Measurements from ENCODE around the gene P2RX7. TPM values are rescaled to one million over a fixed set of nuclear protein-coding genes. Genes with fewer than 3 reads are reported as not detected.

The P2RX7 gene
- total RNA-seq, 1 donor from 2014 or later = 1.9 TPM

GRCh38 chr12:121170611-121171260 is 38.1 kb downstream of the P2RX7 start:
- no peak for DNase-seq (ENCODE audit: extremely low spot score, unreplicated experiment)
- no peak for TF ChIP-seq CTCF (conservative IDR thresholded peaks at IDR 0.05)
- Mint-ChIP-seq H3K4me3 (no peak overlapping the region), H3K36me3 (no peaks in the 10 kb centered on the region), H3K27me3 (peaks cover 3% of the 10 kb centered on the region), H3K27ac (no peak overlapping the region), H3K4me1 (ENCODE audit: unreplicated experiment) (peaks cover 5% of the 10 kb centered on the region), H3K9me3 (no peaks in the 10 kb centered on the region)

DNA sequence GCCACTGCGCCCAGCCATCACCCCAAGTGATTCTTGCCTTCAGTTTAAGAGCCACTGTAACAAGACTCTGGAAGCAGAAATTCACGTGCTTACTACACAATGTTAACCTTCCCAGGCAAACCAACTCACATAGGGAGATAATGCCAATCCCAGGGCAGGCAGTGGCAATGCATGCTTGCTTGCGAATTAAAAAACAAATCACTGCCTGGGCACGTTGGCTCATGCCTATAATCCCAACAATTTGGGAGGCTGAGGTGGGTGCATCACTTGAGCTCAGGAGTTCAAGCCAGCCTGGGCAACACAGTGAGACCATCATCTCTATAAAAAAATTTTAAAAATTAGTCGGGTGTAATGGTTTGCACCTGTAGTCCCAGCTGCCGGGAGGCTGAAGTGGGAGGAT is 39.5 kb downstream of the P2RX7 start:
- H3K4me1 Mint-ChIP-seq (ENCODE audit: unreplicated experiment) = peaks cover 5% of the 10 kb centered on the region
- no peak overlapping the region for H3K27ac Mint-ChIP-seq
- no peaks in the 10 kb centered on the region for H3K36me3 Mint-ChIP-seq
- DNase-seq (ENCODE audit: extremely low spot score, unreplicated experiment) = no peak
- H3K4me3 Mint-ChIP-seq = no peak overlapping the region
- H3K9me3 Mint-ChIP-seq = no peaks in the 10 kb centered on the region
- TF ChIP-seq CTCF (conservative IDR thresholded peaks at IDR 0.05) = no peak
- no peaks in the 10 kb centered on the region for H3K27me3 Mint-ChIP-seq

GRCh38 chr12:121175383-121176119 is 42.9 kb downstream of the P2RX7 start:
- Mint-ChIP-seq H3K4me1 (ENCODE audit: unreplicated experiment) (peaks cover 5% of the 10 kb centered on the region), H3K27me3 (no peaks in the 10 kb centered on the region), H3K4me3 (no peak overlapping the region), H3K27ac (no peak overlapping the region), H3K36me3 (no peaks in the 10 kb centered on the region), H3K9me3 (no peaks in the 10 kb centered on the region)
- no peak for TF ChIP-seq CTCF (conservative IDR thresholded peaks at IDR 0.05)
- no peak for DNase-seq (ENCODE audit: extremely low spot score, unreplicated experiment)

DNA sequence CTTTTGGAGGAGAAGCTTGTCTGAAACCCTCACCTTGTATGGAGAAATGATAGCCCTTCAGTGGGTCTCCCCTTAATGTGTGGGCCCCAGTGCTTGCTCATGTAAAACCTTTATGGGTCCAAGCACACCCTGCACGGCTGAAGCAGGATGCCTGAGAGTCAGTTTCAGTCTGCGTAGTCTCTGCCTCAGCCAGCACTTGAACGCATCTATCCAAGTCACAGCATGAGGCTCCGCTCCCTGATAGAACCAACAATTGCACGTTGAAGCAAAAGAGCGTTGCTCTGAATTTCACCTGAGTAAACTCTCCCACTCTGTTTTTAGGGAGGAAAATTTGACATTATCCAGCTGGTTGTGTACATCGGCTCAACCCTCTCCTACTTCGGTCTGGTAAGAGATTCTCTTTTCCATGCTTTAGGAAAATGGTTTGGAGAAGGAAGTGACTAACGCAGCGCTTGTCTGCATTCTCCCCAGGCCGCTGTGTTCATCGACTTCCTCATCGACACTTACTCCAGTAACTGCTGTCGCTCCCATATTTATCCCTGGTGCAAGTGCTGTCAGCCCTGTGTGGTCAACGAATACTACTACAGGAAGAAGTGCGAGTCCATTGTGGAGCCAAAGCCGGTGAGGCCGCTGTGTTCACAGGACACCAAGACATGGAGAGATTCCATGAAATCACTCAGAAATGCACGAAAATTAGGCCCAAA is 44.3 kb downstream of the P2RX7 start:
- DNase-seq (ENCODE audit: extremely low spot score, unreplicated experiment) = no peak

DNA sequence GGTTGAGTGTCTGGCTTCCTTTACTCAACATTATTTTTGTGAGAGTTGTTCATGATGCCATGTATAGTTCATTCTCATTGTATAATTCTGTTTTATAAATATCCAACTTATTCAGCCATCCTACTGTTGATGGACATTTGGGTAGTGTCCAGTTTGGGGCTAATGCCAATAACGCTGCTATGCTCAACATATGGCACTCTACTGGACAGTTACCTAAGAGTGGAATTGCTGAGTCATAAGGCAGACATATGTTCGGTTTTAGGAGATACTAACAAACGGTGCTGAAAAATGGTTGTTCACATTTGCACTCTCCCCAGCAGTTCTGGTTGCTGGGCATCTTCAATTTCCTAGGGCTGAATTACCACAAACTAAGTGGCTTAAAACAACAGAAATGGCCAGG is 48.5 kb downstream of the P2RX7 start:
- Mint-ChIP-seq H3K4me1 (ENCODE audit: unreplicated experiment) (no peaks in the 10 kb centered on the region), H3K4me3 (no peak overlapping the region), H3K36me3 (no peaks in the 10 kb centered on the region), H3K27me3 (no peaks in the 10 kb centered on the region), H3K27ac (no peak overlapping the region), H3K9me3 (no peaks in the 10 kb centered on the region)
- no peak for DNase-seq (ENCODE audit: extremely low spot score, unreplicated experiment)
- no peak for TF ChIP-seq CTCF (conservative IDR thresholded peaks at IDR 0.05)

More for the DNA sequence above, 44.3 kb downstream of the P2RX7 start:
- no peak overlapping the region for H3K4me3 Mint-ChIP-seq
- no peak overlapping the region for H3K27ac Mint-ChIP-seq
- no peaks in the 10 kb centered on the region for H3K36me3 Mint-ChIP-seq
- no peaks in the 10 kb centered on the region for H3K4me1 Mint-ChIP-seq (ENCODE audit: unreplicated experiment)
- no peak for TF ChIP-seq CTCF (conservative IDR thresholded peaks at IDR 0.05)
- H3K9me3 Mint-ChIP-seq = no peaks in the 10 kb centered on the region
- H3K27me3 Mint-ChIP-seq = no peaks in the 10 kb centered on the region
